PFSK-1 (cell line): ENCODE data around the gene CRISPLD2.

ENCODE experiments used
- FOXP2 ChIP-seq: optimal IDR thresholded peaks from 2 replicates; pipeline ENCODE3; 2011; ENCODE audit warnings: borderline replicate concordance, control low read depth, inconsistent platforms; ENCODE audit not compliant: insufficient read depth; ENCODE audit errors: extremely low read length, extremely low read depth
- POLR2AphosphoS5 ChIP-seq: IDR thresholded peaks from 2 replicates; pipeline ENCODE4 v1.6.1; 2012; ENCODE audit warnings: low read depth, mild to moderate bottlenecking, control low read depth, low read length, moderate library complexity
- REST ChIP-seq, 2 experiments: IDR thresholded peaks; 2 replicates each; pipeline versions ENCODE4 v1.6.1 to v1.8.0; 2011 to 2012; ENCODE audit warnings: low read depth in 2 of 2, low read length in 2 of 2, control low read depth in 1 of 2, inconsistent platforms in 1 of 2, mild to moderate bottlenecking in 1 of 2, moderate library complexity in 1 of 2; ENCODE audit not compliant: insufficient read depth in 1 of 2
- SIN3A ChIP-seq: IDR thresholded peaks from 2 replicates; pipeline ENCODE4 v1.6.1; 2012; ENCODE audit warnings: mild to moderate bottlenecking, low read length, moderate library complexity, borderline replicate concordance; ENCODE audit not compliant: insufficient read depth
- TAF1 ChIP-seq: IDR thresholded peaks from 2 replicates; pipeline ENCODE4 v1.6.1; 2012; ENCODE audit warnings: low read length, control low read depth, borderline replicate concordance; ENCODE audit not compliant: insufficient read depth

DNA sequence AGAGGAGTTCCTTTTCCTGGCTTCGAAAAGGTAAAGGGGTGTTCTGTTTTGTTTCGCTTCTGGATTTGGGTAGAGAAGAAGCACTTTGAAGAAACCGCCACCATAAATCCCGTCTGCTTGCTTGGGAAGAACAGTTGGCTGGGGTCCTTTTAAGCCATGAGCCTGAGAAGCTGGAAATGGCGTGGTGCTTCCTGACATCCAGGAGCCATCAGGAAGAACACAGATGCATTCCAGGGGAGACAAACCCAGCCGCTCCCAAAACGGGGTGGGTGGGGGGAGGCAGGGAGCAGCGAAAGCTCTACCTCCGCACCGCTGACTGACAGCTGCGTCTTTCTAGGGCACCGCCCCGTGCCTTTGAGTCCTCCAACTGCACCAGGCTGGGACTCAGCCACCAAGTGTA, 99.9 kb downstream of the CRISPLD2 start:
- TF ChIP-seq POLR2AphosphoS5 (no peak), SIN3A (no peak), REST (IDR thresholded peaks at IDR 0.05; ENCODE audit: insufficient read depth in 1 of 2, low read depth in 2 of 2, low read length in 2 of 2) (no peak), TAF1 (no peak), FOXP2 (no peak)
